H1 (cell line): ENCODE results near the gene CFL2. TPM values are rescaled to one million over a fixed set of nuclear protein-coding genes. Genes with fewer than 3 reads are reported as not detected.

Experiments
- CTCF ChIA-PET: fragments of 300-600 bp; sonication (Branson Sonifier 250); formaldehyde crosslinking; loops from one replicate; lab custom pipeline; 2021; ENCODE audit not compliant: partially characterized antibody; lab: Charles Lee
- POLR2A ChIA-PET: fragments of 300-600 bp; sonication (Branson Sonifier 250); formaldehyde crosslinking; loops from one replicate; lab custom pipeline; 2021; ENCODE audit warnings: inconsistent platforms; ENCODE audit not compliant: partially characterized antibody; lab: Charles Lee
- DNase-seq, 2 experiments: peaks; one replicate each; pipeline versions ENCODE4 v3.0.0 to v3.0.0-alpha.2; 2010 to 2022; ENCODE audit warnings: low spot score in 2 of 2, low read depth in 1 of 2, mixed read lengths in 1 of 2
- FAIRE-seq: peaks from 2 replicates; lab custom pipeline; 2011; peaks lifted over from hg19 to GRCh38; lab: Jason Lieb, UNC
- H2AFZ ChIP-seq: 2 replicates; pipeline ENCODE4 v1.8.1; 2012; ENCODE audit warnings: low read length, inconsistent platforms
- H2AK5ac ChIP-seq: 2 replicates; pipeline ENCODE4 v1.6.1; 2013; ENCODE audit warnings: low read depth, low read length
- H2BK120ac ChIP-seq: replicated peaks from 2 replicates; pipeline ENCODE3; 2013; ENCODE audit warnings: low read depth, low read length, inconsistent platforms
- H2BK12ac ChIP-seq: 2 replicates; pipeline ENCODE4 v1.6.1; 2013; ENCODE audit warnings: low read depth, low read length
- H2BK15ac ChIP-seq: 2 replicates; pipeline ENCODE4 v1.6.1; 2013; ENCODE audit warnings: low read length
- H2BK20ac ChIP-seq: 2 replicates; pipeline ENCODE4 v1.6.1; 2013; ENCODE audit warnings: low read length
- H2BK5ac ChIP-seq: 2 replicates; pipeline ENCODE4 v1.6.1; 2013; ENCODE audit warnings: low read depth, low read length
- H3K14ac ChIP-seq: 2 replicates; pipeline ENCODE4 v1.6.1; 2013; ENCODE audit warnings: inconsistent platforms; ENCODE audit not compliant: insufficient read length
- H3K18ac ChIP-seq: 2 replicates; pipeline ENCODE4 v1.6.1; 2013; ENCODE audit warnings: low read length; ENCODE audit errors: extremely low read depth
- H3K23ac ChIP-seq: 2 replicates; pipeline ENCODE4 v1.6.1; 2013; ENCODE audit warnings: inconsistent platforms; ENCODE audit not compliant: insufficient read length
- H3K23me2 ChIP-seq: 2 replicates; pipeline ENCODE4 v1.6.1; 2013; ENCODE audit warnings: low read depth, low read length
- H3K27ac ChIP-seq: 2 replicates; pipeline ENCODE4 v1.6.1; 2011; ENCODE audit warnings: low read depth, low read length, inconsistent platforms
- H3K27me3 ChIP-seq, 4 experiments: replicated peaks in 1 of 4; 1 replicate in 1 of 4; 2 replicates in 3 of 4; pipeline versions ENCODE4 v1.6.1 to v1.8.1; 2011 to 2013; ENCODE audit warnings: low read length in 3 of 4, mild to moderate bottlenecking in 3 of 4, inconsistent platforms in 2 of 4, mixed read lengths in 2 of 4, moderate library complexity in 1 of 4; ENCODE audit not compliant: control insufficient read depth in 3 of 4, insufficient read depth in 3 of 4; ENCODE audit errors: extremely low read depth in 1 of 4
- H3K36me3 ChIP-seq, 4 experiments: 2 replicates each; pipeline versions ENCODE4 v1.6.1 to v1.8.1; 2011 to 2013; ENCODE audit warnings: mild to moderate bottlenecking in 4 of 4, low read length in 3 of 4, moderate library complexity in 2 of 4, control low read depth in 1 of 4, inconsistent platforms in 1 of 4; ENCODE audit not compliant: insufficient read depth in 4 of 4, control insufficient read depth in 2 of 4
- H3K4ac ChIP-seq: replicated peaks from 2 replicates; pipeline ENCODE3; 2013; ENCODE audit warnings: low read length, low read depth, mixed read lengths, inconsistent platforms; ENCODE audit not compliant: insufficient read length
- H3K4me1 ChIP-seq, 4 experiments: replicated peaks in 1 of 4; 1 replicate in 1 of 4; 2 replicates in 3 of 4; pipeline versions ENCODE4 v1.6.1 to v1.8.1; 2011 to 2013; ENCODE audit warnings: low read length in 3 of 4, inconsistent platforms in 2 of 4, mixed read lengths in 1 of 4; ENCODE audit not compliant: insufficient read depth in 4 of 4, control insufficient read depth in 3 of 4
- H3K4me2 ChIP-seq, 2 experiments: 2 replicates each; pipeline versions ENCODE4 v1.6.1 to v1.8.1; 2011 to 2013; ENCODE audit warnings: low read depth in 2 of 2, low read length in 2 of 2, control low read depth in 1 of 2, inconsistent platforms in 1 of 2, mild to moderate bottlenecking in 1 of 2; ENCODE audit not compliant: insufficient read depth in 1 of 2
- H3K4me3 ChIP-seq, 4 experiments: fragments of 200-600, 300-600 bp in 1 of 4; sonication (generic), shearing (Covaris generic), sonication (Bioruptor Twin) in 1 of 4; 2 replicates each; pipeline versions ENCODE4 v1.5.1 to v1.8.1; 2011 to 2016; ENCODE audit warnings: low read length in 4 of 4, low read depth in 3 of 4, control low read depth in 2 of 4, inconsistent platforms in 2 of 4, mild to moderate bottlenecking in 2 of 4, mixed read lengths in 1 of 4, moderate library complexity in 1 of 4; ENCODE audit not compliant: insufficient read depth in 2 of 4; ENCODE audit errors: extremely low read depth in 1 of 4
- H3K56ac ChIP-seq: replicated peaks from 2 replicates; pipeline ENCODE3; 2013; ENCODE audit warnings: low read depth, mild to moderate bottlenecking, mixed read lengths, low read length, inconsistent platforms; ENCODE audit not compliant: insufficient read length
- H3K79me1 ChIP-seq: 2 replicates; pipeline ENCODE4 v1.6.1; 2013; ENCODE audit warnings: low read depth, low read length, control low read depth
- H3K79me2 ChIP-seq, 2 experiments: 2 replicates each; pipeline versions ENCODE4 v1.6.1 to v1.8.1; 2012 to 2013; ENCODE audit warnings: low read length in 2 of 2, mild to moderate bottlenecking in 2 of 2, inconsistent platforms in 1 of 2; ENCODE audit not compliant: insufficient read depth in 2 of 2, control insufficient read depth in 1 of 2
- H3K9ac ChIP-seq, 4 experiments: replicated peaks in 1 of 4; 1 replicate in 1 of 4; 2 replicates in 3 of 4; pipeline versions ENCODE4 v1.6.1 to v1.8.1; 2011 to 2013; ENCODE audit warnings: low read depth in 3 of 4, low read length in 3 of 4, control low read depth in 2 of 4, mild to moderate bottlenecking in 2 of 4, moderate library complexity in 2 of 4, inconsistent platforms in 1 of 4; ENCODE audit errors: extremely low read depth in 1 of 4
- H3K9me3 ChIP-seq, 2 experiments: 2 replicates each; pipeline versions ENCODE4 v1.6.1 to v1.8.1; 2012 to 2013; ENCODE audit warnings: mild to moderate bottlenecking in 2 of 2, moderate library complexity in 2 of 2, control low read depth in 1 of 2, inconsistent platforms in 1 of 2, low read depth in 1 of 2, low read length in 1 of 2, mixed read lengths in 1 of 2; ENCODE audit not compliant: insufficient read depth in 2 of 2
- H4K20me1 ChIP-seq, 2 experiments: replicated peaks in 1 of 2; 2 replicates each; pipeline versions ENCODE3 to v1.8.1; 2011 to 2013; ENCODE audit warnings: inconsistent platforms in 2 of 2, low read length in 2 of 2, mild to moderate bottlenecking in 1 of 2; ENCODE audit not compliant: insufficient read depth in 2 of 2, control insufficient read depth in 1 of 2
- H4K5ac ChIP-seq: 2 replicates; pipeline ENCODE4 v1.6.1; 2013; ENCODE audit warnings: low read length, low read depth, mixed read lengths, inconsistent platforms; ENCODE audit not compliant: insufficient read length
- H4K8ac ChIP-seq: 2 replicates; pipeline ENCODE4 v1.8.0; 2013; ENCODE audit warnings: mild to moderate bottlenecking, moderate library complexity, low read length, inconsistent platforms; ENCODE audit not compliant: insufficient read depth; ENCODE audit errors: extremely low read depth
- H4K91ac ChIP-seq: replicated peaks from 2 replicates; pipeline ENCODE3; 2013; ENCODE audit warnings: low read length, mixed read lengths, inconsistent platforms; ENCODE audit not compliant: insufficient read length
- ATF2 ChIP-seq: IDR thresholded peaks from 2 replicates; pipeline ENCODE4 v1.6.1; 2012; ENCODE audit warnings: low read length, inconsistent platforms
- CHD1 ChIP-seq: IDR thresholded peaks from 2 replicates; pipeline ENCODE4 v1.6.1; 2012; ENCODE audit warnings: low read depth, low read length, improper control_type of control experiment
- E2F6 ChIP-seq: IDR thresholded peaks from 2 replicates; pipeline ENCODE4 v1.6.1; 2012; ENCODE audit warnings: inconsistent platforms
- KDM5A ChIP-seq: fragments of 200-600 bp; IDR thresholded peaks from 2 replicates; pipeline ENCODE4 v1.7.1; 2012; ENCODE audit warnings: mild to moderate bottlenecking, low read length, inconsistent platforms, mixed read lengths
- MAFK ChIP-seq: IDR thresholded peaks from 2 replicates; pipeline ENCODE4 v1.6.1; 2012; ENCODE audit warnings: low read depth, mild to moderate bottlenecking, improper control_type of control experiment, low read length
- PHF8 ChIP-seq: fragments of 200-600 bp; sonication (generic); conservative IDR thresholded peaks from 2 replicates; pipeline ENCODE4 v1.7.1; 2012; ENCODE audit warnings: low read depth, mild to moderate bottlenecking, inconsistent platforms, low read length, moderate library complexity
- RFX5 ChIP-seq: IDR thresholded peaks from 2 replicates; pipeline ENCODE4 v1.6.1; 2011; ENCODE audit warnings: low read depth, low read length, improper control_type of control experiment, borderline replicate concordance
- SIRT6 ChIP-seq: IDR thresholded peaks from one replicate; pipeline ENCODE4 v1.7.1; 2012; ENCODE audit warnings: low read length, inconsistent platforms
- TAF1 ChIP-seq: IDR thresholded peaks from 2 replicates; pipeline ENCODE4 v1.6.1; 2011; ENCODE audit warnings: mild to moderate bottlenecking, low read depth, low read length
- TAF7 ChIP-seq: optimal IDR thresholded peaks from 2 replicates; pipeline ENCODE3; 2011; ENCODE audit warnings: low read depth, mild to moderate bottlenecking, inconsistent platforms, low read length, moderate library complexity, borderline replicate concordance
- TBP ChIP-seq: IDR thresholded peaks from 2 replicates; pipeline ENCODE4 v1.6.1; 2011; ENCODE audit warnings: low read depth, low read length, improper control_type of control experiment
- WGBS, 2 experiments: shearing (Covaris generic) in 1 of 2; methylation state at CpG; one replicate each; pipeline versions ENCODE4 v1.1.6 to v1.1.7; 2013 to 2015; ENCODE audit warnings: low lambda C conversion rate in 2 of 2, mixed read lengths in 2 of 2, inconsistent platforms in 1 of 2, low coverage in 1 of 2, missing lambda C conversion rate in 1 of 2; ENCODE audit not compliant: insufficient replicate concordance in 2 of 2, insufficient coverage in 1 of 2, insufficient read length in 1 of 2; ENCODE audit errors: extremely low coverage in 1 of 2, missing lambda C conversion rate in 1 of 2; 5-methylcytosine and 5-hydroxymethylcytosine counted together
- polyA plus RNA-seq, 7 experiments: library from polyadenylated mRNA; depleted of rRNA in 3 of 7; stranded (reverse) in 5 of 7; unstranded in 2 of 7; fragments of >200 nt in 5 of 7; fragments of 200-250 nt in 2 of 7; gene quantifications; 1 replicate in 5 of 7; 2 replicates in 1 of 7; 4 replicates in 1 of 7; pipeline versions ENCODE4 v1.2.1 to v1.2.3, GENCODE V29; 2011 to 2013; ENCODE audit warnings: missing spikeins in 2 of 7, mixed read lengths in 2 of 7
- total RNA-seq: library from RNA; stranded (reverse); fragmentation: NEBNext Ultra II Directional; extraction: Animal tissue kit (Norgen Biotek cat#: 25700); gene quantifications from 2 replicates; pipeline ENCODE4 v1.2.1, GENCODE V29; 2021

The CFL2 gene
- total and polyA plus RNA-seq, 2 of the 8 experiments (the other 6 are each of a cell fraction or from before 2014, with no cell fraction given): 9.7 to 20.5 TPM

- H3K23me2 ChIP-seq: no peaks in the 10 kb centered on the region
- H4K5ac ChIP-seq: no peak overlapping the region
- ChIA-PET CTCF (interaction anchor here (0.6 to 4.1 kb wide), 3 partner anchors 16 to 292 kb away, joined by 3 to 15 read pairs (median 3); no protein-coding TSS in a partner anchor), POLR2A (interaction anchor here (1.6 kb wide), 1 partner anchor 25 kb away, joined by 4 read pairs; no protein-coding TSS in a partner anchor)
- no peaks in the 10 kb centered on the region for H3K27me3 ChIP-seq
- H3K56ac ChIP-seq: no peak overlapping the region
- H3K18ac ChIP-seq: no peak overlapping the region
- no peaks in the 10 kb centered on the region for H3K9me3 ChIP-seq
- H3K27ac ChIP-seq: no peak overlapping the region
- H3K4ac ChIP-seq: no peak overlapping the region
- H4K91ac ChIP-seq: no peak overlapping the region
- no peaks in the 10 kb centered on the region for H3K79me2 ChIP-seq
- no peak for DNase-seq
- no peak overlapping the region for H2BK120ac ChIP-seq
- H2BK12ac ChIP-seq: no peak overlapping the region
- peaks cover 2 to 6% (median 3%) of the 10 kb centered on the region in 4 experiments; a peak in 5 of 7 replicates for H3K4me1 ChIP-seq
- no peak overlapping the region for H3K4me3 ChIP-seq
- no peak overlapping the region for H2BK5ac ChIP-seq
- no peak overlapping the region for H2AFZ ChIP-seq
- H2AK5ac ChIP-seq: no peak overlapping the region
- no peak for FAIRE-seq
- no peaks in the 10 kb centered on the region; a peak in 1 of 8 replicates for H3K36me3 ChIP-seq
- no peaks in the 10 kb centered on the region for H3K79me1 ChIP-seq
- no peak overlapping the region for H2BK15ac ChIP-seq
- H2BK20ac ChIP-seq: no peak overlapping the region
- no peak overlapping the region for H3K23ac ChIP-seq
- no peak overlapping the region for H3K14ac ChIP-seq
- no peak overlapping the region; a peak in 1 of 7 replicates for H3K9ac ChIP-seq
- no peak overlapping the region for H3K4me2 ChIP-seq
- no peaks in the 10 kb centered on the region for H4K20me1 ChIP-seq
- H4K8ac ChIP-seq: no peak overlapping the region
- 93% methylated on average over 3 of the region's 3 CpGs; no CpG with 5 or more reads in 1 of the 2 experiments for WGBS, 2 experiments
- TF ChIP-seq TAF1 (no peak), RFX5 (no peak), E2F6 (no peak), KDM5A (no peak), TAF7 (no peak), PHF8 (no peak), SIRT6 (no peak), MAFK (no peak), CHD1 (no peak), TBP (no peak), ATF2 (no peak)
These were observed 25.8 kb downstream of the CFL2 start for GRCh38 chr14:34688470-34689206.
